SK-N-SH treated with all-trans-retinoic acid at 6 μM for 48 hours (cell line): ENCODE measurements around the gene LTBP1.

Experiments
- ATAC-seq: fragments of 200-7000 bp; cut with Tn5 transposase; 3 replicates; pipeline ENCODE4 v1.9.1; 2020; ENCODE audit warnings: mild to moderate bottlenecking, moderate library complexity
- ARNTL ChIP-seq: fragments of 450-650 bp; formaldehyde crosslinking; IDR thresholded peaks from 2 replicates; pipeline ENCODE4 v1.5.0; 2020; ENCODE audit warnings: low read depth, mild to moderate bottlenecking, moderate library complexity, borderline replicate concordance
- BACH2 ChIP-seq: fragments of 250-450 bp; sonication (Bioruptor Pico); IDR thresholded peaks from 2 replicates; pipeline ENCODE4 v1.9.0; 2021; ENCODE audit warnings: mild to moderate bottlenecking, borderline replicate concordance
- CREB5 ChIP-seq: fragments of 250-450 bp; sonication (Bioruptor Pico); IDR thresholded peaks from 2 replicates; pipeline ENCODE4 v1.5.1; 2020; ENCODE audit warnings: low read depth, mild to moderate bottlenecking, moderate library complexity
- CSDC2 ChIP-seq: fragments of 250-450 bp; sonication (Bioruptor Pico); IDR thresholded peaks from 2 replicates; pipeline ENCODE4 v1.5.0; 2020; ENCODE audit warnings: mild to moderate bottlenecking, moderate library complexity
- GLIS3 ChIP-seq: fragments of 250-450 bp; sonication (Bioruptor Pico); IDR thresholded peaks from 2 replicates; pipeline ENCODE4 v1.5.0; 2020; ENCODE audit warnings: mild to moderate bottlenecking, moderate library complexity
- ISL1 ChIP-seq: fragments of 250-450 bp; sonication (Bioruptor Pico); IDR thresholded peaks from 2 replicates; pipeline ENCODE4 v2.1.2; 2022; ENCODE audit warnings: mild to moderate bottlenecking, moderate library complexity
- OSR1 ChIP-seq: fragments of 250-450 bp; sonication (Bioruptor Pico); IDR thresholded peaks from 2 replicates; pipeline ENCODE4 v1.8.0; 2022; ENCODE audit warnings: moderate library complexity, mild to moderate bottlenecking, inconsistent platforms
- PATZ1 ChIP-seq: fragments of 250-450 bp; sonication (Bioruptor Pico); IDR thresholded peaks from 2 replicates; pipeline ENCODE4 v1.8.0; 2020; ENCODE audit warnings: mild to moderate bottlenecking, moderate library complexity, borderline replicate concordance
- POU6F1 ChIP-seq: fragments of 250-450 bp; sonication (Bioruptor Pico); IDR thresholded peaks from 2 replicates; pipeline ENCODE4 v1.8.0; 2021; ENCODE audit warnings: low read depth, mild to moderate bottlenecking, moderate library complexity, borderline replicate concordance
- PPARA ChIP-seq: fragments of 250-450 bp; sonication (Bioruptor Pico); IDR thresholded peaks from 2 replicates; pipeline ENCODE4 v1.5.0; 2020; ENCODE audit warnings: mild to moderate bottlenecking, borderline replicate concordance
- RARB ChIP-seq: fragments of 250-450 bp; sonication (Bioruptor Pico); IDR thresholded peaks from 2 replicates; pipeline ENCODE4 v1.8.0; 2021; ENCODE audit warnings: mild to moderate bottlenecking, moderate library complexity
- SNAI2 ChIP-seq: fragments of 250-450 bp; sonication (Bioruptor Pico); IDR thresholded peaks from 2 replicates; pipeline ENCODE4 v1.5.0; 2020; ENCODE audit warnings: mild to moderate bottlenecking, moderate library complexity
- TCF4 ChIP-seq: fragments of 250-450 bp; sonication (Bioruptor Pico); IDR thresholded peaks from 2 replicates; pipeline ENCODE4 v1.8.0; 2021; ENCODE audit warnings: mild to moderate bottlenecking, moderate library complexity, borderline replicate concordance
- TOX ChIP-seq: fragments of 250-450 bp; sonication (Bioruptor Pico); IDR thresholded peaks from 2 replicates; pipeline ENCODE4 v1.8.0; 2021; ENCODE audit warnings: mild to moderate bottlenecking, moderate library complexity, borderline replicate concordance
- TSHZ2 ChIP-seq: fragments of 250-450 bp; sonication (Bioruptor Pico); IDR thresholded peaks from 2 replicates; pipeline ENCODE4 v1.5.0; 2020; ENCODE audit warnings: mild to moderate bottlenecking, moderate library complexity
- ZC3H10 ChIP-seq: fragments of 250-450 bp; sonication (Bioruptor Pico); IDR thresholded peaks from 2 replicates; pipeline ENCODE4 v1.5.1; 2021; ENCODE audit warnings: mild to moderate bottlenecking, moderate library complexity
- ZFP30 ChIP-seq: fragments of 450-650 bp; formaldehyde crosslinking; IDR thresholded peaks from 2 replicates; pipeline ENCODE4 v1.5.0; 2022; ENCODE audit warnings: mild to moderate bottlenecking, moderate library complexity
- ZNF565 ChIP-seq: fragments of 450-650 bp; formaldehyde crosslinking; conservative IDR thresholded peaks from 2 replicates; pipeline ENCODE4 v1.5.0; 2020; ENCODE audit warnings: low read depth, mild to moderate bottlenecking, moderate library complexity
- ZNF70 ChIP-seq: fragments of 450-650 bp; formaldehyde crosslinking; IDR thresholded peaks from 2 replicates; pipeline ENCODE4 v1.5.0; 2020; ENCODE audit warnings: mild to moderate bottlenecking, moderate library complexity
- ZNF8 ChIP-seq: fragments of 450-650 bp; formaldehyde crosslinking; IDR thresholded peaks from 2 replicates; pipeline ENCODE4 v1.5.0; 2020; ENCODE audit warnings: mild to moderate bottlenecking, moderate library complexity

The LTBP1 gene

GRCh38 chr2:33040541-33040940 is 93.8 kb downstream of the LTBP1 start:
- no peak for ATAC-seq

GRCh38 chr2:33042265-33042664 is 95.5 kb downstream of the LTBP1 start:
- no peak for ATAC-seq
- TF ChIP-seq OSR1 (CRISPR knock-in tag) (no peak), ZNF8 (no peak), PPARA (CRISPR knock-in tag) (no peak), TSHZ2 (no peak), ZNF70 (CRISPR knock-in tag) (no peak), GLIS3 (CRISPR knock-in tag) (no peak), CREB5 (CRISPR knock-in tag) (no peak), POU6F1 (CRISPR knock-in tag) (no peak), TOX (CRISPR knock-in tag) (no peak)

More at GRCh38 chr2:33040541-33040940, 93.8 kb downstream of the LTBP1 start:
- TF ChIP-seq SNAI2 (CRISPR knock-in tag): no peak
- TF ChIP-seq ZNF8: no peak
- no peak for TF ChIP-seq CSDC2 (CRISPR knock-in tag)
- no peak for TF ChIP-seq ZC3H10 (CRISPR knock-in tag)
- no peak for TF ChIP-seq TSHZ2
- no peak for TF ChIP-seq BACH2 (CRISPR knock-in tag)
- no peak for TF ChIP-seq ARNTL (CRISPR knock-in tag)
- TF ChIP-seq POU6F1 (CRISPR knock-in tag): no peak
- no peak for TF ChIP-seq CREB5 (CRISPR knock-in tag)
- TF ChIP-seq RARB (CRISPR knock-in tag): no peak
- TF ChIP-seq ZNF565 (CRISPR knock-in tag): no peak
- TF ChIP-seq PATZ1: no peak
- no peak for TF ChIP-seq TOX (CRISPR knock-in tag)
- TF ChIP-seq ZNF70 (CRISPR knock-in tag): no peak
- TF ChIP-seq PPARA (CRISPR knock-in tag): no peak
- no peak for TF ChIP-seq ZFP30 (CRISPR knock-in tag)
- no peak for TF ChIP-seq OSR1 (CRISPR knock-in tag)
- TF ChIP-seq TCF4: no peak
- no peak for TF ChIP-seq ISL1 (CRISPR knock-in tag)
